K562 (cell line): ENCODE data around the gene S100A7A.

Experiments
- POLR2A ChIP-seq: fragments of 450-650 bp; conservative IDR thresholded peaks from 2 replicates; pipeline ENCODE4 v1.6.1; 2016
- SRF ChIP-seq, 2 experiments: fragments of 250-450, 450-650 bp in 1 of 2; sonication (Bioruptor Pico) in 1 of 2; sonication (generic) in 1 of 2; formaldehyde crosslinking; IDR thresholded peaks; 2 replicates each; pipeline versions ENCODE4 v1.5.0 to v1.5.1; 2020 to 2022; ENCODE audit warnings: mild to moderate bottlenecking in 1 of 2, missing genetic modification reagents in 1 of 2

GRCh38 chr1:153394391-153394790, 21.9 kb upstream of the S100A7A start:
- TF ChIP-seq POLR2A = no peak
- TF ChIP-seq SRF (CRISPR knock-in tag; IDR thresholded peaks at IDR 0.05) = no peak
